K562 (cell line): ENCODE measurements around the gene GPR176. TPM values are rescaled to one million over a fixed set of nuclear protein-coding genes. Genes with fewer than 3 reads are reported as not detected.

Experiments
- NCOA1 ChIP-seq: fragments of 450-650 bp; IDR thresholded peaks from 2 replicates; pipeline ENCODE4 v1.6.1; 2016; ENCODE audit warnings: low read depth
- PHF20 ChIP-seq: fragments of 450-650 bp; IDR thresholded peaks from 2 replicates; pipeline ENCODE4 v1.6.1; 2018; ENCODE audit not compliant: partially characterized antibody
- PREB ChIP-seq: sonication (generic); formaldehyde crosslinking; IDR thresholded peaks from 2 replicates; pipeline ENCODE4 v1.8.1; 2023; ENCODE audit warnings: mild to moderate bottlenecking, missing genetic modification reagents
- PTRF ChIP-seq: fragments of 450-650 bp; IDR thresholded peaks from 2 replicates; pipeline ENCODE4 v1.6.1; 2016; ENCODE audit warnings: mild to moderate bottlenecking, missing genetic modification characterization, missing compliant biosample characterization
- RFX7 ChIP-seq: fragments of 250-450 bp; sonication (Bioruptor Pico); IDR thresholded peaks from 2 replicates; pipeline ENCODE4 v1.5.1; 2021; ENCODE audit warnings: mild to moderate bottlenecking
- ZBTB11 ChIP-seq, 3 experiments: fragments of 200-800 bp in 1 of 3; fragments of 250-450 bp in 1 of 3; fragments of 450-650 bp in 1 of 3; sonication (Bioruptor Pico) in 1 of 3; sonication (Bioruptor generic) in 1 of 3; formaldehyde crosslinking in 1 of 3; IDR thresholded peaks; 2 replicates each; pipeline versions ENCODE4 v1.6.1 to v1.8.0; 2016 to 2022; ENCODE audit warnings: mild to moderate bottlenecking in 2 of 3, missing genetic modification characterization in 2 of 3, missing compliant biosample characterization in 1 of 3, moderate library complexity in 1 of 3
- ZNF146 ChIP-seq: IDR thresholded peaks from one replicate; pipeline ENCODE4 v1.6.1; 2018; ENCODE audit warnings: missing compliant biosample characterization; ENCODE audit not compliant: unreplicated experiment
- ZNF212 ChIP-seq: fragments of 450-650 bp; formaldehyde crosslinking; IDR thresholded peaks from 2 replicates; pipeline ENCODE4 v1.4.0; 2020; ENCODE audit warnings: mild to moderate bottlenecking
- ZNF316 ChIP-seq: fragments of 450-650 bp; IDR thresholded peaks from 2 replicates; pipeline ENCODE4 v1.6.1; 2016
- polyA plus RNA-seq, 8 experiments: library from polyadenylated mRNA; depleted of rRNA in 4 of 8; stranded (reverse) in 5 of 8; unstranded in 3 of 8; fragments of >200 nt; fragmentation: Nextera tagmentation in 2 of 8; fragmentation: Illumina TruSeq in 1 of 8; extraction: Ambion mirVana in 2 of 8; extraction: Trizol in 1 of 8; gene quantifications; 2 replicates each; pipeline versions ENCODE4 v1.2.1 to v1.2.3, GENCODE V29; 2011 to 2014; ENCODE audit warnings: inconsistent platforms in 1 of 8, missing spikeins in 1 of 8
- total RNA-seq, 7 experiments: library from RNA; depleted of rRNA in 6 of 7; stranded (reverse); fragments of >200 nt in 6 of 7; fragmentation: Illumina TruSeq in 2 of 7; extraction: Trizol in 2 of 7; gene quantifications; 2 replicates each; pipeline versions ENCODE4 v1.2.1 to v1.2.3, GENCODE V29; 2011 to 2021; ENCODE audit warnings: low replicate concordance in 1 of 7
- TF ChIP-seq, protein P1 (sequence below): fragments of 450-650 bp; IDR thresholded peaks from 2 replicates; pipeline ENCODE4 v1.6.1; 2016; ENCODE audit warnings: mild to moderate bottlenecking, moderate library complexity

GPR176 gene
- total and polyA plus RNA-seq, 9 of the 15 experiments (the other 6 are each of a cell fraction or from before 2014, with no cell fraction given): 0.03 to 1.2 (median 0.76) TPM

- TF ChIP-seq ZNF146 (CRISPR knock-in tag): peak; percentile 12
- TF ChIP-seq, protein P1, sequence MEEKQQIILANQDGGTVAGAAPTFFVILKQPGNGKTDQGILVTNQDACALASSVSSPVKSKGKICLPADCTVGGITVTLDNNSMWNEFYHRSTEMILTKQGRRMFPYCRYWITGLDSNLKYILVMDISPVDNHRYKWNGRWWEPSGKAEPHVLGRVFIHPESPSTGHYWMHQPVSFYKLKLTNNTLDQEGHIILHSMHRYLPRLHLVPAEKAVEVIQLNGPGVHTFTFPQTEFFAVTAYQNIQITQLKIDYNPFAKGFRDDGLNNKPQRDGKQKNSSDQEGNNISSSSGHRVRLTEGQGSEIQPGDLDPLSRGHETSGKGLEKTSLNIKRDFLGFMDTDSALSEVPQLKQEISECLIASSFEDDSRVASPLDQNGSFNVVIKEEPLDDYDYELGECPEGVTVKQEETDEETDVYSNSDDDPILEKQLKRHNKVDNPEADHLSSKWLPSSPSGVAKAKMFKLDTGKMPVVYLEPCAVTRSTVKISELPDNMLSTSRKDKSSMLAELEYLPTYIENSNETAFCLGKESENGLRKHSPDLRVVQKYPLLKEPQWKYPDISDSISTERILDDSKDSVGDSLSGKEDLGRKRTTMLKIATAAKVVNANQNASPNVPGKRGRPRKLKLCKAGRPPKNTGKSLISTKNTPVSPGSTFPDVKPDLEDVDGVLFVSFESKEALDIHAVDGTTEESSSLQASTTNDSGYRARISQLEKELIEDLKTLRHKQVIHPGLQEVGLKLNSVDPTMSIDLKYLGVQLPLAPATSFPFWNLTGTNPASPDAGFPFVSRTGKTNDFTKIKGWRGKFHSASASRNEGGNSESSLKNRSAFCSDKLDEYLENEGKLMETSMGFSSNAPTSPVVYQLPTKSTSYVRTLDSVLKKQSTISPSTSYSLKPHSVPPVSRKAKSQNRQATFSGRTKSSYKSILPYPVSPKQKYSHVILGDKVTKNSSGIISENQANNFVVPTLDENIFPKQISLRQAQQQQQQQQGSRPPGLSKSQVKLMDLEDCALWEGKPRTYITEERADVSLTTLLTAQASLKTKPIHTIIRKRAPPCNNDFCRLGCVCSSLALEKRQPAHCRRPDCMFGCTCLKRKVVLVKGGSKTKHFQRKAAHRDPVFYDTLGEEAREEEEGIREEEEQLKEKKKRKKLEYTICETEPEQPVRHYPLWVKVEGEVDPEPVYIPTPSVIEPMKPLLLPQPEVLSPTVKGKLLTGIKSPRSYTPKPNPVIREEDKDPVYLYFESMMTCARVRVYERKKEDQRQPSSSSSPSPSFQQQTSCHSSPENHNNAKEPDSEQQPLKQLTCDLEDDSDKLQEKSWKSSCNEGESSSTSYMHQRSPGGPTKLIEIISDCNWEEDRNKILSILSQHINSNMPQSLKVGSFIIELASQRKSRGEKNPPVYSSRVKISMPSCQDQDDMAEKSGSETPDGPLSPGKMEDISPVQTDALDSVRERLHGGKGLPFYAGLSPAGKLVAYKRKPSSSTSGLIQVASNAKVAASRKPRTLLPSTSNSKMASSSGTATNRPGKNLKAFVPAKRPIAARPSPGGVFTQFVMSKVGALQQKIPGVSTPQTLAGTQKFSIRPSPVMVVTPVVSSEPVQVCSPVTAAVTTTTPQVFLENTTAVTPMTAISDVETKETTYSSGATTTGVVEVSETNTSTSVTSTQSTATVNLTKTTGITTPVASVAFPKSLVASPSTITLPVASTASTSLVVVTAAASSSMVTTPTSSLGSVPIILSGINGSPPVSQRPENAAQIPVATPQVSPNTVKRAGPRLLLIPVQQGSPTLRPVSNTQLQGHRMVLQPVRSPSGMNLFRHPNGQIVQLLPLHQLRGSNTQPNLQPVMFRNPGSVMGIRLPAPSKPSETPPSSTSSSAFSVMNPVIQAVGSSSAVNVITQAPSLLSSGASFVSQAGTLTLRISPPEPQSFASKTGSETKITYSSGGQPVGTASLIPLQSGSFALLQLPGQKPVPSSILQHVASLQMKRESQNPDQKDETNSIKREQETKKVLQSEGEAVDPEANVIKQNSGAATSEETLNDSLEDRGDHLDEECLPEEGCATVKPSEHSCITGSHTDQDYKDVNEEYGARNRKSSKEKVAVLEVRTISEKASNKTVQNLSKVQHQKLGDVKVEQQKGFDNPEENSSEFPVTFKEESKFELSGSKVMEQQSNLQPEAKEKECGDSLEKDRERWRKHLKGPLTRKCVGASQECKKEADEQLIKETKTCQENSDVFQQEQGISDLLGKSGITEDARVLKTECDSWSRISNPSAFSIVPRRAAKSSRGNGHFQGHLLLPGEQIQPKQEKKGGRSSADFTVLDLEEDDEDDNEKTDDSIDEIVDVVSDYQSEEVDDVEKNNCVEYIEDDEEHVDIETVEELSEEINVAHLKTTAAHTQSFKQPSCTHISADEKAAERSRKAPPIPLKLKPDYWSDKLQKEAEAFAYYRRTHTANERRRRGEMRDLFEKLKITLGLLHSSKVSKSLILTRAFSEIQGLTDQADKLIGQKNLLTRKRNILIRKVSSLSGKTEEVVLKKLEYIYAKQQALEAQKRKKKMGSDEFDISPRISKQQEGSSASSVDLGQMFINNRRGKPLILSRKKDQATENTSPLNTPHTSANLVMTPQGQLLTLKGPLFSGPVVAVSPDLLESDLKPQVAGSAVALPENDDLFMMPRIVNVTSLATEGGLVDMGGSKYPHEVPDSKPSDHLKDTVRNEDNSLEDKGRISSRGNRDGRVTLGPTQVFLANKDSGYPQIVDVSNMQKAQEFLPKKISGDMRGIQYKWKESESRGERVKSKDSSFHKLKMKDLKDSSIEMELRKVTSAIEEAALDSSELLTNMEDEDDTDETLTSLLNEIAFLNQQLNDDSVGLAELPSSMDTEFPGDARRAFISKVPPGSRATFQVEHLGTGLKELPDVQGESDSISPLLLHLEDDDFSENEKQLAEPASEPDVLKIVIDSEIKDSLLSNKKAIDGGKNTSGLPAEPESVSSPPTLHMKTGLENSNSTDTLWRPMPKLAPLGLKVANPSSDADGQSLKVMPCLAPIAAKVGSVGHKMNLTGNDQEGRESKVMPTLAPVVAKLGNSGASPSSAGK: no peak
- TF ChIP-seq RFX7: no peak
- no peak for TF ChIP-seq PREB (CRISPR knock-in tag)
- TF ChIP-seq ZNF316: peak; percentile 73
- TF ChIP-seq ZBTB11 (CRISPR knock-in tag; IDR thresholded peaks at IDR 0.05): no peak
- no peak for TF ChIP-seq ZNF212
- no peak for TF ChIP-seq PHF20
- no peak for TF ChIP-seq NCOA1
- TF ChIP-seq PTRF: no peak
These were observed 138.7 kb downstream of the GPR176 start (continued) for GRCh38 chr15:39781147-39781966.
